HFF-Myc (cell line): Measurements from ENCODE around the gene TMEM258.

Experiments used
- DNase-seq: peaks from one replicate; pipeline ENCODE4 v3.0.0-alpha.2; 2011; ENCODE audit warnings: low read depth; ENCODE audit errors: extremely low read depth
- H3K4me3 ChIP-seq: replicated peaks from 2 replicates; pipeline ENCODE4 v1.5.1; 2011; ENCODE audit warnings: low read depth, mild to moderate bottlenecking, control low read depth, low read length
- CTCF ChIP-seq: IDR thresholded peaks from 2 replicates; pipeline ENCODE4 v1.5.1; 2012; ENCODE audit warnings: mild to moderate bottlenecking, low read depth, low read length, control low read depth; ENCODE audit errors: missing control alignments

TMEM258 gene

GRCh38 chr11:61757213-61757862, 35.1 kb downstream of the TMEM258 start:
- no peak overlapping the region for H3K4me3 ChIP-seq
- DNase-seq: no peak
- TF ChIP-seq CTCF: no peak

- DNase-seq: no peak
- TF ChIP-seq CTCF: no peak
- H3K4me3 ChIP-seq: no peak overlapping the region
Observed at GRCh38 chr11:61756452-61757212, 35.8 kb downstream of the TMEM258 start.

GRCh38 chr11:61756147-61756451, 36.3 kb downstream of the TMEM258 start:
- H3K4me3 ChIP-seq: no peak overlapping the region
- TF ChIP-seq CTCF: no peak
- no peak for DNase-seq

- DNase-seq: no peak
- TF ChIP-seq CTCF: no peak
- no peak overlapping the region for H3K4me3 ChIP-seq
Observed at GRCh38 chr11:61754534-61755482, 37.6 kb downstream of the TMEM258 start.

GRCh38 chr11:61753672-61754071, 38.7 kb downstream of the TMEM258 start:
- TF ChIP-seq CTCF: no peak
- no peak for DNase-seq
- no peak overlapping the region for H3K4me3 ChIP-seq

GRCh38 chr11:61752925-61753521, 39.4 kb downstream of the TMEM258 start:
- TF ChIP-seq CTCF: no peak
- H3K4me3 ChIP-seq: peak overlapping the region; percentile 28
- DNase-seq: no peak
